A673 (cell line): ENCODE data around the gene PLA2G15. TPM values are rescaled to one million over a fixed set of nuclear protein-coding genes. Genes with fewer than 3 reads are reported as not detected.

Experiments
- BruUV-seq: library from RNA; stranded (reverse); fragments of 400-500 nt; replicated peaks from 2 replicates; lab custom pipeline; 2021; lab: Mats Ljungman, UMichigan
- CTCF ChIA-PET: fragments of 300-600 bp; sonication (Branson Sonifier 250); formaldehyde crosslinking; loops from one replicate; lab custom pipeline; 2022; ENCODE audit warnings: antibody characterized with exemption; lab: Charles Lee
- POLR2A ChIA-PET: fragments of 300-600 bp; sonication (Branson Sonifier 250); formaldehyde crosslinking; loops from one replicate; lab custom pipeline; 2022; ENCODE audit warnings: antibody characterized with exemption; ENCODE audit not compliant: low non-redundant PET; lab: Charles Lee
- DNase-seq: peaks from one replicate; pipeline ENCODE4 v3.0.0-alpha.2; 2015; ENCODE audit warnings: low spot score
- H3K27ac ChIP-seq: fragments of 200-600 bp; sonication (generic); 2 replicates; pipeline ENCODE4 v1.5.1; 2016; ENCODE audit warnings: mixed run types, low read depth, mild to moderate bottlenecking, mixed read lengths, antibody characterized with exemption, low read length; ENCODE audit not compliant: poor library complexity, severe bottlenecking
- H3K27me3 ChIP-seq: fragments of 200-600 bp; sonication (generic); replicated peaks from 2 replicates; pipeline ENCODE4 v1.6.1; 2017; ENCODE audit warnings: mixed run types, low read depth, mild to moderate bottlenecking, mixed read lengths, antibody characterized with exemption, low read length; ENCODE audit not compliant: insufficient read depth, poor library complexity
- H3K36me3 ChIP-seq: fragments of 200-600 bp; sonication (generic); 2 replicates; pipeline ENCODE4 v1.6.1; 2016; ENCODE audit warnings: mixed run types, mild to moderate bottlenecking, mixed read lengths, antibody characterized with exemption, low read length; ENCODE audit not compliant: insufficient read depth, poor library complexity, severe bottlenecking
- H3K4me1 ChIP-seq: fragments of 200-600 bp; sonication (generic); 2 replicates; pipeline ENCODE4 v1.6.1; 2017; ENCODE audit warnings: mixed run types, mild to moderate bottlenecking, mixed read lengths, antibody characterized with exemption, low read length; ENCODE audit not compliant: insufficient read depth, poor library complexity, severe bottlenecking
- H3K4me3 ChIP-seq: fragments of 200-600 bp; sonication (generic); 2 replicates; pipeline ENCODE4 v1.5.1; 2016; ENCODE audit warnings: low read depth, mixed run types, mild to moderate bottlenecking, mixed read lengths, low read length; ENCODE audit not compliant: poor library complexity, severe bottlenecking
- H3K9me3 ChIP-seq: fragments of 200-600 bp; sonication (generic); 2 replicates; pipeline ENCODE4 v1.6.1; 2016; ENCODE audit warnings: mixed run types, low read depth, mild to moderate bottlenecking, mixed read lengths, antibody characterized with exemption, low read length; ENCODE audit not compliant: poor library complexity, severe bottlenecking
- CTCF ChIP-seq: fragments of 300-800, 200-600 bp; sonication (generic); conservative IDR thresholded peaks from 2 replicates; pipeline ENCODE4 v1.5.1; 2017; ENCODE audit warnings: low read depth, mild to moderate bottlenecking, antibody characterized with exemption, low read length, moderate library complexity, mixed read lengths
- EZH2 ChIP-seq: fragments of 200-600 bp; sonication (generic); IDR thresholded peaks from 2 replicates; pipeline ENCODE4 v1.6.1; 2017; ENCODE audit warnings: borderline replicate concordance, low read depth, mild to moderate bottlenecking, mixed read lengths, antibody characterized with exemption, low read length; ENCODE audit not compliant: poor library complexity, severe bottlenecking
- intact Hi-C: fragments of 100-400 bp; cut with micrococcal nuclease; formaldehyde crosslinking; loops from one replicate; pipeline ENCODE4 v1.10.0; 2022; ENCODE audit not compliant: unreplicated experiment
- total RNA-seq: library from RNA; stranded (reverse); gene quantifications from 2 replicates; pipeline ENCODE4 v1.2.3, GENCODE V29; 2021

PLA2G15 gene
- total RNA-seq, 1 experiment from 2014 or later, result 8.1 TPM

- Histone ChIP-seq H3K36me3 (no peaks in the 10 kb centered on the region), H3K9me3 (no peaks in the 10 kb centered on the region), H3K27ac (no peak overlapping the region), H3K4me1 (peaks cover 6% of the 10 kb centered on the region), H3K27me3 (no peaks in the 10 kb centered on the region), H3K4me3 (no peak overlapping the region)
- BruUV-seq, result no TSS peak
- ChIA-PET CTCF (no interaction called here), POLR2A (no interaction called here)
- TF ChIP-seq CTCF, result no peak
- no peak for TF ChIP-seq EZH2
- no peak for DNase-seq
- intact Hi-C loops, result no loop called here
Measured at GRCh38 chr16:68247932-68248331, 2.8 kb downstream of the PLA2G15 start.

GRCh38 chr16:68249371-68249770, 4.2 kb downstream of the PLA2G15 start:
- peaks cover 3% of the 10 kb centered on the region for H3K4me1 ChIP-seq
- H3K4me3 ChIP-seq, result no peak overlapping the region
- no TSS peak for BruUV-seq
- no peaks in the 10 kb centered on the region for H3K9me3 ChIP-seq
- intact Hi-C loops, result no loop called here
- H3K36me3 ChIP-seq, result no peaks in the 10 kb centered on the region
- POLR2A ChIA-PET, result no interaction called here
- H3K27me3 ChIP-seq, result no peaks in the 10 kb centered on the region
- no peak overlapping the region for H3K27ac ChIP-seq
- CTCF ChIA-PET, result interaction anchor here (1.5 kb wide), 1 partner anchor 15 kb away, joined by 6 read pairs; the partner anchor contains the start of gene SLC7A6
- TF ChIP-seq CTCF (no peak), EZH2 (no peak)
- no peak for DNase-seq

GRCh38 chr16:68250951-68251350, 5.8 kb downstream of the PLA2G15 start:
- no peak overlapping the region for H3K4me3 ChIP-seq
- no peaks in the 10 kb centered on the region for H3K36me3 ChIP-seq
- TF ChIP-seq CTCF, result no peak
- TF ChIP-seq EZH2, result no peak
- ChIA-PET CTCF (no interaction called here), POLR2A (no interaction called here)
- H3K4me1 ChIP-seq, result no peaks in the 10 kb centered on the region
- no peak for DNase-seq
- BruUV-seq, result no TSS peak
- no peaks in the 10 kb centered on the region for H3K9me3 ChIP-seq
- H3K27ac ChIP-seq, result no peak overlapping the region
- no peaks in the 10 kb centered on the region for H3K27me3 ChIP-seq
- intact Hi-C loops, result no loop called here
